Measurements from ENCODE around the gene ATP8B4.
A peak's percentile ranks its signal among the peaks of the same experiment; 100 is the strongest.

- TF ChIP-seq JUND (IDR thresholded peaks at IDR 0.05), result peak; percentile 62 to 89
- peak; percentile 49 for TF ChIP-seq CTCF (IDR thresholded peaks at IDR 0.05; ENCODE audit: low read depth, low read length, missing input control)
- no peak for TF ChIP-seq SP1 (IDR thresholded peaks at IDR 0.05)
- no peak for TF ChIP-seq FOXA2 (IDR thresholded peaks at IDR 0.05)
- TF ChIP-seq MAX (IDR thresholded peaks at IDR 0.05), result no peak
- no peak for TF ChIP-seq REST (IDR thresholded peaks at IDR 0.05)
- no peak for TF ChIP-seq ZBTB33 (IDR thresholded peaks at IDR 0.05)
- TF ChIP-seq FOXA1 (IDR thresholded peaks at IDR 0.05), result no peak
These were observed 26.4 kb upstream of the ATP8B4 start for GRCh38 chr15:50145451-50145872.

Measured in liver (tissue), 3 donors.